Loucy (cell line): ENCODE results near the gene DOLPP1.

ENCODE experiments used
- H2AFZ ChIP-seq: fragments of 200-600 bp; sonication (generic); 2 replicates; pipeline ENCODE4 v1.6.0; 2016; ENCODE audit warnings: antibody characterized with exemption, mild to moderate bottlenecking, low read length, moderate library complexity
- H3F3A ChIP-seq: fragments of 200-600 bp; 2 replicates; pipeline ENCODE4 v1.6.0; 2016; ENCODE audit warnings: antibody characterized with exemption, low read depth, mild to moderate bottlenecking
- H3K27me3 ChIP-seq: fragments of 200-600 bp; sonication (generic); 2 replicates; pipeline ENCODE4 v1.6.1; 2014; ENCODE audit warnings: low read length, mild to moderate bottlenecking; ENCODE audit not compliant: insufficient read depth, poor library complexity, severe bottlenecking
- H3K36me3 ChIP-seq: fragments of 200-600 bp; sonication (generic); 2 replicates; pipeline ENCODE4 v1.6.1; 2016; ENCODE audit warnings: low read length; ENCODE audit not compliant: insufficient read depth
- H3K4me1 ChIP-seq: fragments of 200-600 bp; sonication (generic); 2 replicates; pipeline ENCODE4 v1.5.1; 2014; ENCODE audit warnings: low read length, mild to moderate bottlenecking; ENCODE audit not compliant: insufficient read depth, poor library complexity, severe bottlenecking
- H3K4me2 ChIP-seq: fragments of 200-600 bp; sonication (generic); 2 replicates; pipeline ENCODE4 v1.6.0; 2014; ENCODE audit warnings: antibody characterized with exemption, low read length, low read depth, mild to moderate bottlenecking; ENCODE audit not compliant: poor library complexity, severe bottlenecking
- H3K4me3 ChIP-seq: fragments of 200-600 bp; sonication (generic); 2 replicates; pipeline ENCODE4 v1.5.1; 2014; ENCODE audit warnings: low read length, mild to moderate bottlenecking, mixed read lengths; ENCODE audit not compliant: poor library complexity, severe bottlenecking
- H3K79me2 ChIP-seq: fragments of 200-600 bp; sonication (generic); 2 replicates; pipeline ENCODE4 v1.6.1; 2014; ENCODE audit warnings: low read length; ENCODE audit not compliant: insufficient read depth
- H3K9ac ChIP-seq: fragments of 200-600 bp; sonication (generic); 2 replicates; pipeline ENCODE4 v1.6.0; 2014; ENCODE audit warnings: mild to moderate bottlenecking, low read depth, low read length, moderate library complexity; ENCODE audit not compliant: poor library complexity, severe bottlenecking
- H3K9me2 ChIP-seq: fragments of 200-600 bp; sonication (generic); replicated peaks from 2 replicates; pipeline ENCODE4 v1.6.1; 2016; ENCODE audit warnings: low read depth, low read length, mixed read lengths
- H3K9me3 ChIP-seq: fragments of 200-600 bp; sonication (generic); 2 replicates; pipeline ENCODE4 v1.6.1; 2014; ENCODE audit warnings: mild to moderate bottlenecking, antibody characterized with exemption, low read length, low read depth; ENCODE audit not compliant: insufficient read depth
- H4K20me1 ChIP-seq: fragments of 200-600 bp; sonication (generic); 2 replicates; pipeline ENCODE4 v1.6.0; 2014; ENCODE audit warnings: antibody characterized with exemption, low read length, mild to moderate bottlenecking; ENCODE audit not compliant: insufficient read depth, poor library complexity, severe bottlenecking
- CTCF ChIP-seq: fragments of 200-600 bp; sonication (generic); conservative IDR thresholded peaks from 2 replicates; pipeline ENCODE4 v1.5.1; 2014; ENCODE audit warnings: mild to moderate bottlenecking, antibody characterized with exemption, low read length
- EZH2phosphoT487 ChIP-seq: fragments of 200-600 bp; IDR thresholded peaks from 2 replicates; pipeline ENCODE4 v1.6.1; 2018; ENCODE audit warnings: antibody characterized with exemption, mild to moderate bottlenecking, moderate library complexity, borderline replicate concordance

Gene DOLPP1

GRCh38 chr9:129075996-129076639 is 4.8 kb upstream of the DOLPP1 start:
- Histone ChIP-seq H3K4me3 (no peak overlapping the region), H2AFZ (no peak overlapping the region), H3K9me2 (no peaks in the 10 kb centered on the region), H3K27me3 (no peaks in the 10 kb centered on the region), H3K9me3 (no peaks in the 10 kb centered on the region), H3K9ac (no peak overlapping the region), H3K79me2 (peaks cover 13% of the 10 kb centered on the region; the same call in 1 of the 2 replicates), H3K36me3 (no peaks in the 10 kb centered on the region), H3F3A (no peaks in the 10 kb centered on the region), H3K4me1 (peaks cover 10% of the 10 kb centered on the region), H4K20me1 (no peaks in the 10 kb centered on the region), H3K4me2 (no peak overlapping the region)
- TF ChIP-seq CTCF (no peak), EZH2phosphoT487 (no peak)

GRCh38 chr9:129076640-129077037 is 4.3 kb upstream of the DOLPP1 start:
- H3K4me3 ChIP-seq: no peak overlapping the region
- H3K9ac ChIP-seq: no peak overlapping the region
- H2AFZ ChIP-seq: no peak overlapping the region
- TF ChIP-seq EZH2phosphoT487: no peak
- no peak for TF ChIP-seq CTCF
- no peaks in the 10 kb centered on the region for H3F3A ChIP-seq
- no peaks in the 10 kb centered on the region for H3K36me3 ChIP-seq
- H3K9me3 ChIP-seq: no peaks in the 10 kb centered on the region
- peaks cover 10% of the 10 kb centered on the region for H3K79me2 ChIP-seq
- H3K4me2 ChIP-seq: no peak overlapping the region
- no peaks in the 10 kb centered on the region for H3K9me2 ChIP-seq
- H4K20me1 ChIP-seq: peaks cover 2% of the 10 kb centered on the region
- H3K4me1 ChIP-seq: peaks cover 7% of the 10 kb centered on the region
- H3K27me3 ChIP-seq: no peaks in the 10 kb centered on the region

- TF ChIP-seq CTCF: no peak
- Histone ChIP-seq H3K79me2 (peaks cover 15% of the 10 kb centered on the region), H3K4me3 (no peak overlapping the region), H3K4me1 (peaks cover 5% of the 10 kb centered on the region), H3K9ac (no peak overlapping the region), H2AFZ (no peak overlapping the region), H4K20me1 (peaks cover 7% of the 10 kb centered on the region), H3K4me2 (no peak overlapping the region), H3K27me3 (no peaks in the 10 kb centered on the region), H3K9me3 (no peaks in the 10 kb centered on the region), H3K36me3 (no peaks in the 10 kb centered on the region), H3K9me2 (no peaks in the 10 kb centered on the region), H3F3A (no peaks in the 10 kb centered on the region)
Observed at GRCh38 chr9:129077236-129077635, 3.7 kb upstream of the DOLPP1 start.
